Myocyte (in vitro differentiated cells): ENCODE results near the gene SGMS1. TPM values are rescaled to one million over a fixed set of nuclear protein-coding genes. Genes with fewer than 3 reads are reported as not detected.
"Not testable (repeated sequence)": the region's sequence is repeated elsewhere in the genome, so short reads cannot be mapped to it uniquely, and the experiment has no call there.

ENCODE experiments used
- DNase-seq: peaks from one replicate; pipeline ENCODE4 v3.0.0-alpha.2; 2012; ENCODE audit warnings: low read depth
- total RNA-seq: library from RNA; depleted of rRNA; stranded (reverse); fragments of >200 nt; gene quantifications from 2 replicates; pipeline ENCODE4 v1.2.3, GENCODE V29; 2014

Gene SGMS1
- total RNA-seq, 1 donor from 2014 or later = 44.0 TPM

- peak; percentile 68 for DNase-seq
These were observed 241.2 kb downstream of the SGMS1 start for GRCh38 chr10:50382576-50383023.

- peak; percentile 34 for DNase-seq
These were observed 242.1 kb downstream of the SGMS1 start for GRCh38 chr10:50381642-50382041.

- no peak for DNase-seq
These were observed 244.1 kb downstream of the SGMS1 start for GRCh38 chr10:50379616-50380015.

GRCh38 chr10:50375745-50376144, 248.0 kb downstream of the SGMS1 start:
- no peak for DNase-seq

GRCh38 chr10:50375051-50375452, 248.7 kb downstream of the SGMS1 start:
- DNase-seq = no peak

GRCh38 chr10:50373821-50374501, 249.8 kb downstream of the SGMS1 start:
- peak; percentile 60 for DNase-seq

GRCh38 chr10:50369931-50370330, 253.8 kb downstream of the SGMS1 start:
- no peak for DNase-seq

- DNase-seq = peak; percentile 39
These were observed 256.0 kb downstream of the SGMS1 start for GRCh38 chr10:50367732-50368131.

- DNase-seq = not testable (repeated sequence)
These were observed 257.3 kb downstream of the SGMS1 start for GRCh38 chr10:50366421-50366820.

- DNase-seq = not testable (repeated sequence)
These were observed 259.0 kb downstream of the SGMS1 start for GRCh38 chr10:50364730-50365129.

- DNase-seq = no peak
These were observed 261.1 kb downstream of the SGMS1 start for GRCh38 chr10:50362547-50363125.

GRCh38 chr10:50361946-50362345, 261.8 kb downstream of the SGMS1 start:
- no peak for DNase-seq

- DNase-seq = no peak
These were observed 263.5 kb downstream of the SGMS1 start for GRCh38 chr10:50360077-50360850.

GRCh38 chr10:50358925-50359687, 264.6 kb downstream of the SGMS1 start:
- DNase-seq = no peak

- DNase-seq = no peak
These were observed 265.3 kb downstream of the SGMS1 start for GRCh38 chr10:50358411-50358810.

- DNase-seq = not testable (repeated sequence)
These were observed 267.3 kb downstream of the SGMS1 start for GRCh38 chr10:50356481-50356832.

- not testable (repeated sequence) for DNase-seq
These were observed 267.9 kb downstream of the SGMS1 start for GRCh38 chr10:50355693-50356480.

- DNase-seq = no peak
These were observed 272.1 kb downstream of the SGMS1 start for GRCh38 chr10:50351483-50352146.

GRCh38 chr10:50350366-50350765, 273.4 kb downstream of the SGMS1 start:
- DNase-seq = no peak

GRCh38 chr10:50349554-50349953, 274.2 kb downstream of the SGMS1 start:
- DNase-seq = no peak
